RCC 7860 (cell line): ENCODE results near the gene OPN1MW3.
"Not testable (repeated sequence)": the region's sequence is repeated elsewhere in the genome, so short reads cannot be mapped to it uniquely, and the experiment has no call there.

ENCODE experiments used
- DNase-seq: peaks from one replicate; pipeline ENCODE4 v3.0.0-alpha.2; 2015; ENCODE audit warnings: low spot score
- FAIRE-seq: peaks from 2 replicates; lab custom pipeline; 2012; peaks lifted over from hg19 to GRCh38; lab: Jason Lieb, UNC

OPN1MW3 gene

GRCh38 chrX:154295664-154296310 is 38.4 kb downstream of the OPN1MW3 start, which contains the start of gene TKTL1:
TKTL1 (plus strand) TSS chrX:154295795; CDS start chrX:154295860, 65 bp downstream.
- DNase-seq (no peak), FAIRE-seq (no peak)

DNA sequence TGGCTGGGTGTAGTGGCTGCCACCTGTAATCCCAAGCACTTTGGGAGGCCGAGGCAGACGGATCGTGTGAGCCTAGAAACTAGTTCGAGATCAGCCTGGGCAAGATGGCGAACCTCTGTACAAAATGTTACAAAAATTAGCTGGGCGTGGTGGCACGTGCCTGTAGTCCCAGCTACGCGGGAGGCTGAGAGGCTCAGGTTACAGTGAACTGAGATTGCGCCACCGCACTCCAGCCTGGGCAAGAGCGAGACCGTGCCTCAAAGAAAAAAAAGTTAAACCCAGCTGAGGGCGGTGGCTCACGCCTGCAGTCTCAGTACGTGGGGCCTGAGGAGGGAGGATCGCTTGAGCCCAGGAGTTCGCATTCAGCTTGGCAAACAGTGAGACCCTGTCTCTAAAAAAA is 39.3 kb downstream of the OPN1MW3 start:
- FAIRE-seq (no peak), DNase-seq (no peak)

GRCh38 chrX:154298312-154298711 is 40.9 kb downstream of the OPN1MW3 start:
- DNase-seq: no peak
- FAIRE-seq: no peak

DNA sequence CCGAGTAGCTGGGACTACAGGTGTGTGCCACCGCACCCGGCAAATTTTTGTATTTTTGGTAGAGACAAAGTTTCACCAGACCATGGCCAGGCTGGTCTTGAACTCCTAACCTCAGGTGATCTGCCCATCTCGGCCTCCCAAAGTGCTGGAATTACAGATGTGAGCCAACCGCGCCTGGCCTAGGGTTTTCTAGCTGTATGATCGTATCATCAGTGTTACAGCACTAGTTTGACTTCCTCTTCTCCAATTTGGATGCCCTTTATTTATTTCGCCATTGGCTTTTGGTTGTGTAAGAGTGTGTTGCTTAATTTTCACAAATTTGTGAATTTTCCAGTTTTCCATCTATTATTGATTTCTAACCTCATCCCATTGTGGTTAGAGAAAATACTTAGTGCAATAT is 43.4 kb downstream of the OPN1MW3 start:
- FAIRE-seq: no peak
- DNase-seq: no peak

DNA sequence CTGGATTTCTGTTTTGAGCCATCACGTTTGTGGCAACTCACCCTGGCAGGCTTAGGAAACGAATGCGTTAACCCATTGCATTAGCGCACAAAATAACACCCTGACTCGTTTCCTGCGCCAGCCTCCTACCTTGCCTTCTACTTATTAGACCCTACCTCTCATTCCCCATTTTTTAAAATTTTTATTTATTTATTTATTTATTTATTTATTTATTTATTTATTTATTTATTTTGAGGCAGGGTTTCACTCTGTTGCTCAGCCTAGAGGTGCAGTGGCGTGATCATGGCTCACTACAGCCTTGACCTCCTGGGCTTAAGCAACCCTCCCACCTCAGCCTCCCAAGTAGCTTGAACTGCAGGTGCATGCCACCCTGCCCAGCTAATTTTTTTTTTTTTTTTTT is 45.6 kb downstream of the OPN1MW3 start:
- not testable (repeated sequence) for FAIRE-seq

GRCh38 chrX:154303476-154303875 is 46.1 kb downstream of the OPN1MW3 start:
- no peak for FAIRE-seq
- DNase-seq: no peak

More for the DNA sequence above, 45.6 kb downstream of the OPN1MW3 start:
- DNase-seq: not testable (repeated sequence)

GRCh38 chrX:154304846-154305245 is 47.5 kb downstream of the OPN1MW3 start:
- FAIRE-seq: no peak

GRCh38 chrX:154305541-154306205 is 48.3 kb downstream of the OPN1MW3 start:
- FAIRE-seq: no peak
- no peak for DNase-seq

More at GRCh38 chrX:154304846-154305245, 47.5 kb downstream of the OPN1MW3 start:
- no peak for DNase-seq

DNA sequence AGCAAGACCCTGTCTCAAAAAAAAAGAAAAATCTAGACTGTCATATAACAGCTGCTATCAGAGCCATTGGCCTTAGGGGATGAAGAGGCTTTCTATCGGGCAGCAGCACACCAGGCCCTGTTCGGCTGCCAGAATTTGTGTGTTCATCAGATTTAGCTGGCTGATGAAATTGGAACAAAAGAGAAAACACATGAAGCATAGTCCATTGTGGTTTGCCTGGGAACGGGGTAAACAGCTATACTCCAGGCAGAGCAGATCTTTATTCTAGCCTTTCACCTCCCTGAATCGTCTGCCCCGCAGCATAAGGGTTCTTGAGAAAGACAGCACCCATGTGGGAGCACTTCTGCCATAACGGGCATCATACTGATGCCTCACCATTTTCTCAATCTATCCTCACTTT is 49.8 kb downstream of the OPN1MW3 start:
- FAIRE-seq (no peak), DNase-seq (no peak)

GRCh38 chrX:154308108-154308946 is 50.9 kb downstream of the OPN1MW3 start:
- DNase-seq: peak; percentile 15
- FAIRE-seq: no peak

DNA sequence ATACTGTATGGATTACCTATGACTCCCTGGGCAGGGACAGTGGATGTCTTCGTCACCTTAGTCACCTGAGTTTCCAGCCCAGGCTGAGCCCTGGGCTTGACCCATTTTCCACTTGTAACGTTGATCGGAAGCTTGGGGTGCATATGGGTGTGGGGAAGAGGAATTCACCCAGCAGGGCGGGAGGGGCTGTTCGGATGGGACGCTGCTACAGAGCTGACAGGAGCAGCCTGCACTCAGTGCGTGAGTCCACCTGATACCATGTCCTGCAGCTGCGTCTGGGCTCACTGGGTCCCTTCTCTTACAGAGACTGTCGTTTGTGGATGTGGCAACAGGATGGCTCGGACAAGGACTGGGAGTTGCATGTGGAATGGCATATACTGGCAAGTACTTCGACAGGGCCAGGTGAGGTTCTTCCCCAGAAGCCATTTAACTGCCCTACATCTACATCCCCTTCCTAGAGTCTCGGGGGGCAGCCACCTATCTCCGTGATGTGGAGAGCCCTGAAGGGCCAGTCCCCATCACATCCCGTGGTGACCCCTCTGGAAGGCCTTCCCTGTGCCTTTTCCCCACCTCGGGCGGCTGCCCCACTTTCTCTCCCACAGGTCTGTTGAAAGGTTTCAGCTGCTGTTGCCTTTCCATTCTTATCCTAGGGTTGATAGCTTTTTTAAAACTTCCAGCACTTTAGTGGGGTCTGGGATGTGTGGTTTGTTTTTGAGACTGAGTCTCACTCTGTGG is 51.8 kb downstream of the OPN1MW3 start:
- no peak for DNase-seq
- FAIRE-seq: no peak

DNA sequence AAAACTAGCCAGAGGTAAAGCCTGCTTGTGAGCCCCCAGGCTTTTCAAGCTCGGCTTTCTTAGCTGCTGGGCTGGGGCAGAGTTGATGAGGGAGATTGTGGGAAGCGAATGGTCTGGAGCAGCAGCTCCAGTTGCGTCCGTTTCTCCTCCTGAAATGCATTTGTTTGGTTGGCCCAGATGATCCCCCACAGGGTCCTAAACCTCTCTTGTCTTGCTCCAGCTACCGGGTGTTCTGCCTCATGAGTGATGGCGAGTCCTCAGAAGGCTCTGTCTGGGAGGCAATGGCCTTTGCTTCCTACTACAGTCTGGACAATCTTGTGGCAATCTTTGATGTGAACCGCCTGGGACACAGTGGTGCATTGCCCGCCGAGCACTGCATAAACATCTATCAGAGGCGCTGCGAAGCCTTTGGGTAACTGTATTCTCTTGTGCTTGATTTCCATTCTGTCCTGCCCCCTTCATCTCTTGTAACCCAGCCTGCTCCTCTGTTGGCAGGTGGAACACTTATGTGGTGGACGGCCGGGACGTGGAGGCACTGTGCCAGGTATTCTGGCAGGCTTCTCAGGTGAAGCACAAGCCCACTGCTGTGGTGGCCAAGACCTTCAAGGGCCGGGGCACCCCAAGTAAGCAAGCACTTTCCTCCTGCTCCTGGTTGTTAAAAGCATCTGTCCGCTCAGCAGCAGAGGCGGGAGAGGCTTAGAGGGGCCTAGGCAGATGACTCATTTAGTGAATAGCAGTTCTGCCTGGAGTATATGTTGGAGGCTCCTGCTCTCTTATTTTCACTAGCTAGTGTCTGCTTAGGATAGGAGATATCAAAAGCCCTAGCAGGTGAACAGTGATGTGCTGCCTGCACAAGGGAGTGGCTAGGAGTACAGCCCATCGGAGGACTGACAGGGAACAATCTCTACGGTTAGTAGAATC is 53.5 kb downstream of the OPN1MW3 start:
- DNase-seq: no peak
- FAIRE-seq: no peak

GRCh38 chrX:154312116-154312515 is 54.7 kb downstream of the OPN1MW3 start:
- DNase-seq (no peak), FAIRE-seq (no peak)

- DNase-seq (no peak), FAIRE-seq (no peak)
Observed at GRCh38 chrX:154313147-154313546, 55.8 kb downstream of the OPN1MW3 start.

- FAIRE-seq: no peak
- DNase-seq: no peak
Observed at GRCh38 chrX:154315416-154315815, 58.0 kb downstream of the OPN1MW3 start.

- no peak for FAIRE-seq
- DNase-seq: no peak
Observed at GRCh38 chrX:154317391-154317995, 60.1 kb downstream of the OPN1MW3 start.

DNA sequence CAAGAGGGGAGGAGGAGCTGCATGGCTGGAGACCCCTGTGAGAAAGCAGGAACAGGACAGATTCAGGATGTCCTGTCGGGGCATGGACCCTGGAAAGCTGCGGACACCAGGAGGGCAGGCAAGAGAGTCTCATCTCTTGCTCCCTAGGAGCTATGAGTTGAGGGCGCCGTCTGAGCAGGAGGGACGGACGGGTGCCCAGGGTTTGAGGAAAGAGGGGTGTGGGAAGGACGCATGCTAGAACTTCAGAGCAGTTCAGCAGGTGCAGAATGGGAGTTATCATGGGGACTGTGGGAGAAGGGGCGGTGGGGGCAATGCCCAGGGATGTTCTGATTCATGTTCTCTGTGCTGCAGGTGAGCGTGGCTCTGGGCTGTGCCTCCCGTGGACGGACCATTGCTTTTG is 63.0 kb downstream of the OPN1MW3 start:
- DNase-seq: no peak

More for the DNA sequence above, 63.0 kb downstream of the OPN1MW3 start:
- no peak for FAIRE-seq
